Measurements from ENCODE around the gene NDUFB1.

NDUFB1 gene

GRCh38 chr14:92105073-92105892 is 16.2 kb downstream of the NDUFB1 start:
- DNase-seq (ENCODE audit: low read depth, low spot score): no peak
- H3K4me3 ChIP-seq (ENCODE audit: low read length): peak overlapping the region; percentile 96

- no peak overlapping the region for H3K4me3 ChIP-seq (ENCODE audit: low read length)
- no peak for DNase-seq (ENCODE audit: low read depth, low spot score)
These were observed 18.0 kb downstream of the NDUFB1 start for GRCh38 chr14:92103363-92103989.

- H3K4me3 ChIP-seq (ENCODE audit: low read length): no peak overlapping the region
- DNase-seq (ENCODE audit: low read depth, low spot score): no peak
These were observed 21.7 kb downstream of the NDUFB1 start for GRCh38 chr14:92099802-92100201.

GRCh38 chr14:92093320-92093719 is 28.2 kb downstream of the NDUFB1 start:
- DNase-seq (ENCODE audit: low read depth, low spot score): no peak
- H3K4me3 ChIP-seq (ENCODE audit: low read length): no peak overlapping the region

GRCh38 chr14:92088494-92088893 is 33.0 kb downstream of the NDUFB1 start:
- no peak overlapping the region for H3K4me3 ChIP-seq (ENCODE audit: low read length)
- no peak for DNase-seq (ENCODE audit: low read depth, low spot score)

GRCh38 chr14:92074555-92074954 is 47.0 kb downstream of the NDUFB1 start:
- no peak overlapping the region for H3K4me3 ChIP-seq (ENCODE audit: low read length)
- no peak for DNase-seq (ENCODE audit: low read depth, low spot score)

All from Jurkat, Clone E6-1 (cell line).